ENCODE results near the gene HMCES.
"Not testable (repeated sequence)": the region's sequence is repeated elsewhere in the genome, so short reads cannot be mapped to it uniquely, and the experiment has no call there.

HMCES gene

GRCh38 chr3:129257609-129258008 is 21.1 kb upstream of the HMCES start:
- no peak for DNase-seq

- DNase-seq: no peak
These were observed 18.8 kb upstream of the HMCES start for GRCh38 chr3:129259612-129260477.

- DNase-seq: no peak
These were observed 18.1 kb upstream of the HMCES start for GRCh38 chr3:129260606-129261005.

- no peak for DNase-seq
These were observed 16.8 kb upstream of the HMCES start for GRCh38 chr3:129261894-129262293.

GRCh38 chr3:129263161-129263910 is 15.3 kb upstream of the HMCES start:
- no peak for DNase-seq

- DNase-seq: not testable (repeated sequence)
These were observed 13.7 kb upstream of the HMCES start for GRCh38 chr3:129264994-129265393.

- no peak for DNase-seq
These were observed 12.0 kb upstream of the HMCES start for GRCh38 chr3:129266651-129267050.

- DNase-seq: no peak
These were observed 10.3 kb upstream of the HMCES start for GRCh38 chr3:129268396-129268795.

GRCh38 chr3:129271674-129272073 is 7.0 kb upstream of the HMCES start:
- DNase-seq: no peak

GRCh38 chr3:129276385-129276784 is 2.3 kb upstream of the HMCES start:
- no peak for DNase-seq

GRCh38 chr3:129277829-129278271 is 820 bp upstream of the HMCES start:
- DNase-seq: peak; percentile 42

- DNase-seq: peak; percentile 55
These were observed 566 bp downstream of the HMCES start for GRCh38 chr3:129278966-129279906.

- DNase-seq: no peak
These were observed 1.5 kb downstream of the HMCES start for GRCh38 chr3:129280183-129280582.

GRCh38 chr3:129281726-129282125 is 3.1 kb downstream of the HMCES start:
- no peak for DNase-seq

- DNase-seq: no peak
These were observed 4.2 kb downstream of the HMCES start for GRCh38 chr3:129282727-129283327.

- DNase-seq: no peak
These were observed 7.4 kb downstream of the HMCES start for GRCh38 chr3:129286081-129286480.

GRCh38 chr3:129288446-129288845 is 9.8 kb downstream of the HMCES start:
- no peak for DNase-seq

GRCh38 chr3:129289201-129289921 is 10.7 kb downstream of the HMCES start:
- DNase-seq: peak; percentile 19

- no peak for DNase-seq
These were observed 12.7 kb downstream of the HMCES start for GRCh38 chr3:129291236-129291886.

- peak; percentile 38 for DNase-seq
These were observed 16.6 kb downstream of the HMCES start for GRCh38 chr3:129295286-129295685.
